GM23338 (cell line): Measurements from ENCODE around the gene GPR25. TPM values are rescaled to one million over a fixed set of nuclear protein-coding genes. Genes with fewer than 3 reads are reported as not detected.

Source experiments
- ATAC-seq: fragments of 200-7000 bp; cut with Tn5 transposase; 3 replicates; pipeline ENCODE4 v1.9.1; 2020
- DNase-seq: peaks from one replicate; pipeline ENCODE4 v3.0.0-alpha.2; 2015; ENCODE audit warnings: low spot score
- H2AFZ ChIP-seq: fragments of 200-600 bp; sonication (generic); 2 replicates; pipeline ENCODE4 v1.8.0; 2016; ENCODE audit warnings: antibody characterized with exemption, mild to moderate bottlenecking, moderate library complexity
- H3F3A ChIP-seq: fragments of 200-600 bp; sonication (generic); replicated peaks from 2 replicates; pipeline ENCODE4 v1.8.0; 2017; ENCODE audit warnings: antibody characterized with exemption, mixed run types, low read depth
- H3K27ac ChIP-seq: fragments of 200-600 bp; sonication (generic); 2 replicates; pipeline ENCODE4 v1.6.1; 2016; ENCODE audit warnings: low read depth
- H3K27me3 ChIP-seq: fragments of 200-600 bp; sonication (generic); 2 replicates; pipeline ENCODE4 v1.8.0; 2016; ENCODE audit warnings: mild to moderate bottlenecking, mixed run types, moderate library complexity; ENCODE audit not compliant: insufficient read depth
- H3K36me3 ChIP-seq: fragments of 200-600 bp; sonication (generic); 2 replicates; pipeline ENCODE4 v1.8.0; 2016; ENCODE audit warnings: mild to moderate bottlenecking; ENCODE audit not compliant: insufficient read depth
- H3K4me1 ChIP-seq: fragments of 200-600 bp; sonication (generic); 2 replicates; pipeline ENCODE4 v1.8.0; 2016; ENCODE audit warnings: mild to moderate bottlenecking, moderate library complexity; ENCODE audit not compliant: insufficient read depth
- H3K4me2 ChIP-seq: fragments of 200-600 bp; sonication (generic); 2 replicates; pipeline ENCODE4 v1.7.1; 2017; ENCODE audit warnings: mixed run types
- H3K4me3 ChIP-seq: fragments of 200-600 bp; sonication (generic); 2 replicates; pipeline ENCODE4 v1.6.1; 2016; ENCODE audit warnings: mixed run types
- H3K79me2 ChIP-seq: fragments of 200-600 bp; sonication (generic); replicated peaks from 2 replicates; pipeline ENCODE4 v1.8.0; 2017; ENCODE audit warnings: mild to moderate bottlenecking; ENCODE audit not compliant: insufficient read depth
- H3K9me2 ChIP-seq: fragments of 200-600 bp; sonication (generic); 2 replicates; pipeline ENCODE4 v1.8.0; 2017; ENCODE audit not compliant: insufficient read depth
- H4K20me1 ChIP-seq: fragments of 200-600 bp; sonication (generic); replicated peaks from 2 replicates; pipeline ENCODE4 v1.8.0; 2017; ENCODE audit warnings: mild to moderate bottlenecking; ENCODE audit not compliant: insufficient read depth
- H3K27ac Mint-ChIP-seq: 2 replicates; pipeline ENCODE4 v1.8.0; 2020; ENCODE audit warnings: inconsistent platforms, mild to moderate bottlenecking, moderate library complexity, mixed read lengths
- H3K27me3 Mint-ChIP-seq: 3 replicates; pipeline ENCODE4 v1.8.0; 2022; ENCODE audit warnings: low read depth, mild to moderate bottlenecking, moderate library complexity, mixed read lengths, inconsistent platforms; ENCODE audit not compliant: insufficient read depth, poor library complexity
- H3K36me3 Mint-ChIP-seq: 3 replicates; pipeline ENCODE4 v1.8.0; 2021; ENCODE audit warnings: low read depth, mild to moderate bottlenecking, inconsistent platforms, moderate library complexity, mixed read lengths
- H3K4me1 Mint-ChIP-seq: 3 replicates; pipeline ENCODE4 v1.8.0; 2020; ENCODE audit warnings: mild to moderate bottlenecking, inconsistent platforms, mixed read lengths
- H3K4me3 Mint-ChIP-seq: 3 replicates; pipeline ENCODE4 v1.8.0; 2021; ENCODE audit warnings: moderate library complexity, mild to moderate bottlenecking, inconsistent platforms, mixed read lengths
- H3K9me3 Mint-ChIP-seq: 3 replicates; pipeline ENCODE4 v1.8.0; 2020; ENCODE audit warnings: moderate library complexity, mild to moderate bottlenecking, inconsistent platforms, mixed read lengths
- CREB1 ChIP-seq: fragments of 250-450 bp; sonication (Bioruptor Pico); IDR thresholded peaks from 2 replicates; pipeline ENCODE4 v1.5.0; 2020; ENCODE audit warnings: low read depth, mild to moderate bottlenecking, moderate library complexity
- CTCF ChIP-seq, 2 experiments: fragments of 200-600 bp in 1 of 2; sonication (generic) in 1 of 2; conservative IDR thresholded peaks; 2 replicates each; pipeline versions ENCODE4 v1.5.1 to v1.6.1; 2016 to 2017; ENCODE audit warnings: antibody characterized with exemption in 2 of 2, low read depth in 2 of 2, mild to moderate bottlenecking in 2 of 2, moderate library complexity in 1 of 2
- ETS1 ChIP-seq: IDR thresholded peaks from 2 replicates; pipeline ENCODE4 v1.6.1; 2016; ENCODE audit warnings: antibody characterized with exemption
- EZH2 ChIP-seq: fragments of 200-600 bp; sonication (generic); IDR thresholded peaks from one replicate; pipeline ENCODE4 v1.8.0; 2017; ENCODE audit warnings: antibody characterized with exemption, mild to moderate bottlenecking, low read depth; ENCODE audit not compliant: unreplicated experiment
- EZH2phosphoT487 ChIP-seq: fragments of 200-600 bp; sonication (generic); IDR thresholded peaks from one replicate; pipeline ENCODE4 v1.8.1; 2018; ENCODE audit warnings: antibody characterized with exemption; ENCODE audit not compliant: unreplicated experiment
- JUNB ChIP-seq: IDR thresholded peaks from one replicate; pipeline ENCODE4 v1.6.1; 2016; ENCODE audit warnings: antibody characterized with exemption; ENCODE audit not compliant: unreplicated experiment
- NANOG ChIP-seq: IDR thresholded peaks from 2 replicates; pipeline ENCODE4 v1.6.1; 2016; ENCODE audit warnings: antibody characterized with exemption, borderline replicate concordance
- POLR2AphosphoS5 ChIP-seq: IDR thresholded peaks from 2 replicates; pipeline ENCODE4 v1.6.1; 2016; ENCODE audit warnings: antibody characterized with exemption, low read depth
- STAT1 ChIP-seq: IDR thresholded peaks from one replicate; pipeline ENCODE4 v1.6.1; 2016; ENCODE audit warnings: antibody characterized with exemption; ENCODE audit not compliant: unreplicated experiment
- ZNF114 ChIP-seq: fragments of 250-450 bp; sonication (Bioruptor Pico); IDR thresholded peaks from 2 replicates; pipeline ENCODE4 v1.5.0; 2020; ENCODE audit warnings: mild to moderate bottlenecking, moderate library complexity
- ZNF331 ChIP-seq: fragments of 250-450 bp; sonication (Bioruptor Pico); IDR thresholded peaks from 2 replicates; pipeline ENCODE4 v1.5.0; 2020; ENCODE audit warnings: low read depth, mild to moderate bottlenecking, moderate library complexity
- ZNF462 ChIP-seq: fragments of 250-450 bp; sonication (Bioruptor Pico); IDR thresholded peaks from 2 replicates; pipeline ENCODE4 v1.5.0; 2020; ENCODE audit warnings: mild to moderate bottlenecking, moderate library complexity
- polyA plus RNA-seq: library from polyadenylated mRNA; unstranded; fragments of >200 nt; fragmentation: Nextera tagmentation; extraction: Ambion mirVana; gene quantifications from 2 replicates; pipeline ENCODE4 v1.2.1, GENCODE V29; 2016
- total RNA-seq: library from RNA; depleted of rRNA; stranded (reverse); fragments of >200 nt; shearing (Covaris generic); gene quantifications from 2 replicates; pipeline ENCODE4 v1.2.3, GENCODE V29; 2014
- TF ChIP-seq, protein P1 (sequence below): IDR thresholded peaks from one replicate; pipeline ENCODE4 v1.6.1; 2018; ENCODE audit warnings: antibody characterized with exemption; ENCODE audit not compliant: unreplicated experiment

GPR25 gene
- total and polyA plus RNA-seq, 2 experiments from 2014 or later: not detected

- Histone ChIP-seq H3K4me3 (no peak overlapping the region), H3K79me2 (no peaks in the 10 kb centered on the region), H3K4me1 (peaks cover 5% of the 10 kb centered on the region; the same call in 1 of the 2 replicates), H3K27me3 (peaks cover 9% of the 10 kb centered on the region; the same call in 1 of the 2 replicates), H3K4me2 (no peak overlapping the region), H4K20me1 (no peaks in the 10 kb centered on the region), H3K27ac (no peak overlapping the region), H3K9me2 (no peaks in the 10 kb centered on the region), H3K36me3 (no peaks in the 10 kb centered on the region), H3F3A (0 out of 2 replicates have a peak, but pooled peaks cover 2% of the 10 kb centered on the region), H2AFZ (peak overlapping the region; percentile 28; the same call in 1 of the 2 replicates)
- Mint-ChIP-seq H3K4me1 (peaks cover 18% of the 10 kb centered on the region), H3K27me3 (peaks cover 13% of the 10 kb centered on the region), H3K36me3 (no peaks in the 10 kb centered on the region; the same call in 2 of the 3 replicates), H3K9me3 (no peaks in the 10 kb centered on the region), H3K4me3 (no peak overlapping the region), H3K27ac (no peak overlapping the region)
- DNase-seq: no peak
- no peak for ATAC-seq
- no peak for TF ChIP-seq JUNB
- no peak for TF ChIP-seq EZH2
- no peak for TF ChIP-seq ZNF462
- TF ChIP-seq, protein P1, sequence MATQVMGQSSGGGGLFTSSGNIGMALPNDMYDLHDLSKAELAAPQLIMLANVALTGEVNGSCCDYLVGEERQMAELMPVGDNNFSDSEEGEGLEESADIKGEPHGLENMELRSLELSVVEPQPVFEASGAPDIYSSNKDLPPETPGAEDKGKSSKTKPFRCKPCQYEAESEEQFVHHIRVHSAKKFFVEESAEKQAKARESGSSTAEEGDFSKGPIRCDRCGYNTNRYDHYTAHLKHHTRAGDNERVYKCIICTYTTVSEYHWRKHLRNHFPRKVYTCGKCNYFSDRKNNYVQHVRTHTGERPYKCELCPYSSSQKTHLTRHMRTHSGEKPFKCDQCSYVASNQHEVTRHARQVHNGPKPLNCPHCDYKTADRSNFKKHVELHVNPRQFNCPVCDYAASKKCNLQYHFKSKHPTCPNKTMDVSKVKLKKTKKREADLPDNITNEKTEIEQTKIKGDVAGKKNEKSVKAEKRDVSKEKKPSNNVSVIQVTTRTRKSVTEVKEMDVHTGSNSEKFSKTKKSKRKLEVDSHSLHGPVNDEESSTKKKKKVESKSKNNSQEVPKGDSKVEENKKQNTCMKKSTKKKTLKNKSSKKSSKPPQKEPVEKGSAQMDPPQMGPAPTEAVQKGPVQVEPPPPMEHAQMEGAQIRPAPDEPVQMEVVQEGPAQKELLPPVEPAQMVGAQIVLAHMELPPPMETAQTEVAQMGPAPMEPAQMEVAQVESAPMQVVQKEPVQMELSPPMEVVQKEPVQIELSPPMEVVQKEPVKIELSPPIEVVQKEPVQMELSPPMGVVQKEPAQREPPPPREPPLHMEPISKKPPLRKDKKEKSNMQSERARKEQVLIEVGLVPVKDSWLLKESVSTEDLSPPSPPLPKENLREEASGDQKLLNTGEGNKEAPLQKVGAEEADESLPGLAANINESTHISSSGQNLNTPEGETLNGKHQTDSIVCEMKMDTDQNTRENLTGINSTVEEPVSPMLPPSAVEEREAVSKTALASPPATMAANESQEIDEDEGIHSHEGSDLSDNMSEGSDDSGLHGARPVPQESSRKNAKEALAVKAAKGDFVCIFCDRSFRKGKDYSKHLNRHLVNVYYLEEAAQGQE: no peak
- TF ChIP-seq POLR2AphosphoS5: no peak
- TF ChIP-seq ZNF331: no peak
- no peak for TF ChIP-seq EZH2phosphoT487
- TF ChIP-seq CTCF (conservative IDR thresholded peaks at IDR 0.05; ENCODE audit: low read depth in 2 of 2): no peak
- TF ChIP-seq ETS1: no peak
- TF ChIP-seq STAT1: no peak
- no peak for TF ChIP-seq CREB1
- TF ChIP-seq ZNF114 (CRISPR knock-in tag): no peak
- no peak for TF ChIP-seq NANOG
These were observed 2.9 kb upstream of the GPR25 start for GRCh38 chr1:200869753-200870391.
